Ishikawa (cell line): ENCODE measurements around the gene MYEOV.

Experiments used
- CEBPB ChIP-seq: IDR thresholded peaks from 2 replicates; pipeline ENCODE4 v1.6.1; 2012
- CREB1 ChIP-seq: IDR thresholded peaks from 2 replicates; pipeline ENCODE4 v1.6.1; 2012; ENCODE audit warnings: low read depth
- EGR1 ChIP-seq: IDR thresholded peaks from 2 replicates; pipeline ENCODE4 v1.6.1; 2012
- EP300 ChIP-seq: IDR thresholded peaks from 2 replicates; pipeline ENCODE4 v1.6.1; 2012; ENCODE audit warnings: borderline replicate concordance
- FOXM1 ChIP-seq: IDR thresholded peaks from 2 replicates; pipeline ENCODE4 v1.6.1; 2012; ENCODE audit warnings: low read depth, borderline replicate concordance
- NFIC ChIP-seq: IDR thresholded peaks from 2 replicates; pipeline ENCODE4 v1.6.1; 2012
- RAD21 ChIP-seq: IDR thresholded peaks from 2 replicates; pipeline ENCODE4 v1.6.1; 2012; ENCODE audit warnings: low read depth
- TAF1 ChIP-seq: IDR thresholded peaks from 2 replicates; pipeline ENCODE4 v1.6.1; 2012; ENCODE audit warnings: low read depth, mild to moderate bottlenecking
- TCF12 ChIP-seq: IDR thresholded peaks from 2 replicates; pipeline ENCODE4 v1.6.1; 2012; ENCODE audit warnings: low read depth
- TEAD4 ChIP-seq: IDR thresholded peaks from 2 replicates; pipeline ENCODE4 v1.6.1; 2012
- YY1 ChIP-seq: IDR thresholded peaks from 2 replicates; pipeline ENCODE4 v1.6.1; 2012; ENCODE audit warnings: low read depth
- ZBTB7A ChIP-seq: IDR thresholded peaks from 2 replicates; pipeline ENCODE4 v1.6.1; 2012; ENCODE audit warnings: low read depth
- TF ChIP-seq, protein P1 (sequence below): IDR thresholded peaks from 2 replicates; pipeline ENCODE4 v1.6.1; 2012
- TF ChIP-seq, protein P2 (sequence below): IDR thresholded peaks from 2 replicates; pipeline ENCODE4 v1.6.1; 2012; ENCODE audit warnings: low read depth, mild to moderate bottlenecking
- TF ChIP-seq, protein P3 (sequence below): IDR thresholded peaks from 2 replicates; pipeline ENCODE4 v1.6.1; 2012

The MYEOV gene

DNA sequence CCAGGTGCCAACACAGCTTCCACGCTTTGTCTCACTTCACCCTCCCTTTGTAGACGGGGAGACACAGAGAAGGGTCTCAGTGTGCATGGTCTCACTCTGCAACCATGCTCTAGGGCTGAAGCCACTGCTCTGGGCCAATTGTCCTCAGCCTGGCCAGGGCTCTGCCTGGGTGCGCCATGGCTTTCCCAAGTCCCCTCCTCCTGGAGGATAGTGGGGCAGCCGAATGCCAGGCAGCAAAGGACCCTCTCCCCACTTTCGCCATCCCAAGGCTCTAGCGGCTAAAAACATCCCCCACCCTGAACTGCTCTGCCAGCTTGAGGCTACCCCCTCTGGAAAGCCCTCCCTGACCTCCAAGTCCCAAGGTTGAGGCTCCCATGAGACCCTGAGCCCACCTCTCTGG lies 20.4 kb upstream of the MYEOV start:
- TF ChIP-seq CREB1 (no peak), YY1 (no peak), FOXM1 (no peak), EP300 (0 out of 2 replicates have a peak, but pooled peaks have one; percentile 5), ZBTB7A (0 out of 2 replicates have a peak, but pooled peaks have one; percentile 29), NFIC (no peak)

DNA sequence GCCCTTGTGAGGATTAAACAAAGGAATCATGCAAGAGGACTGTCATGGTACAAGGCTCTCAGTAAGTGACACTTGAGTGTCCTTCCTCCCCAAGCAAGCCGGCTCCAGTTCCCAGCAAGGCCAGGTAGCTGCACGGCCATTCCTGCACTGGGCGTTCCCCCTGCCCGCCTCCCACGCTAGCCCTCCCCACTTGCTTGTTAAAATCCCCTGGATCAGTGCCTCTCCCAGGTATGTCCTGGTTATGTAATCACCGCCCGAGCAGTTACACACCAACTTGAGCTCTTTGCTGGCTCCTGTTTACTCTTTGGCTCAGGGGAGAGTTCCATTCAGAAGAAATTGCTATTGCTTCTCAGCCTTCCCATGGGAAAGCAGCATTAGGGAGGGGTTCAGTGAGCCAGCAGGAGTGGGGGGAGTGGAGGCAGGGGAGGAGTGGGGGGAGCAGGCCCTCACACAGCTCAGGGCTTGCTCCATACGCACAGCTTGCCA lies 19.4 kb upstream of the MYEOV start:
- TF ChIP-seq, protein P1, sequence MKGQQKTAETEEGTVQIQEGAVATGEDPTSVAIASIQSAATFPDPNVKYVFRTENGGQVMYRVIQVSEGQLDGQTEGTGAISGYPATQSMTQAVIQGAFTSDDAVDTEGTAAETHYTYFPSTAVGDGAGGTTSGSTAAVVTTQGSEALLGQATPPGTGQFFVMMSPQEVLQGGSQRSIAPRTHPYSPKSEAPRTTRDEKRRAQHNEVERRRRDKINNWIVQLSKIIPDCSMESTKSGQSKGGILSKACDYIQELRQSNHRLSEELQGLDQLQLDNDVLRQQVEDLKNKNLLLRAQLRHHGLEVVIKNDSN = no peak
- TF ChIP-seq YY1 = peak; percentile 72
- peak; percentile 96 for TF ChIP-seq CEBPB
- peak; percentile 97 for TF ChIP-seq FOXM1
- TF ChIP-seq EGR1 = peak; percentile 99
- TF ChIP-seq CREB1 = no peak
- no peak for TF ChIP-seq TAF1
- TF ChIP-seq TEAD4 = peak; percentile 98
- TF ChIP-seq EP300 = peak; percentile 99
- TF ChIP-seq RAD21 = 0 out of 2 replicates have a peak, but pooled peaks have one; percentile 29
- TF ChIP-seq TCF12 = peak; percentile 99
- TF ChIP-seq, protein P2, sequence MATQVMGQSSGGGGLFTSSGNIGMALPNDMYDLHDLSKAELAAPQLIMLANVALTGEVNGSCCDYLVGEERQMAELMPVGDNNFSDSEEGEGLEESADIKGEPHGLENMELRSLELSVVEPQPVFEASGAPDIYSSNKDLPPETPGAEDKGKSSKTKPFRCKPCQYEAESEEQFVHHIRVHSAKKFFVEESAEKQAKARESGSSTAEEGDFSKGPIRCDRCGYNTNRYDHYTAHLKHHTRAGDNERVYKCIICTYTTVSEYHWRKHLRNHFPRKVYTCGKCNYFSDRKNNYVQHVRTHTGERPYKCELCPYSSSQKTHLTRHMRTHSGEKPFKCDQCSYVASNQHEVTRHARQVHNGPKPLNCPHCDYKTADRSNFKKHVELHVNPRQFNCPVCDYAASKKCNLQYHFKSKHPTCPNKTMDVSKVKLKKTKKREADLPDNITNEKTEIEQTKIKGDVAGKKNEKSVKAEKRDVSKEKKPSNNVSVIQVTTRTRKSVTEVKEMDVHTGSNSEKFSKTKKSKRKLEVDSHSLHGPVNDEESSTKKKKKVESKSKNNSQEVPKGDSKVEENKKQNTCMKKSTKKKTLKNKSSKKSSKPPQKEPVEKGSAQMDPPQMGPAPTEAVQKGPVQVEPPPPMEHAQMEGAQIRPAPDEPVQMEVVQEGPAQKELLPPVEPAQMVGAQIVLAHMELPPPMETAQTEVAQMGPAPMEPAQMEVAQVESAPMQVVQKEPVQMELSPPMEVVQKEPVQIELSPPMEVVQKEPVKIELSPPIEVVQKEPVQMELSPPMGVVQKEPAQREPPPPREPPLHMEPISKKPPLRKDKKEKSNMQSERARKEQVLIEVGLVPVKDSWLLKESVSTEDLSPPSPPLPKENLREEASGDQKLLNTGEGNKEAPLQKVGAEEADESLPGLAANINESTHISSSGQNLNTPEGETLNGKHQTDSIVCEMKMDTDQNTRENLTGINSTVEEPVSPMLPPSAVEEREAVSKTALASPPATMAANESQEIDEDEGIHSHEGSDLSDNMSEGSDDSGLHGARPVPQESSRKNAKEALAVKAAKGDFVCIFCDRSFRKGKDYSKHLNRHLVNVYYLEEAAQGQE = no peak
- TF ChIP-seq NFIC = peak; percentile 97
- TF ChIP-seq, protein P3, sequence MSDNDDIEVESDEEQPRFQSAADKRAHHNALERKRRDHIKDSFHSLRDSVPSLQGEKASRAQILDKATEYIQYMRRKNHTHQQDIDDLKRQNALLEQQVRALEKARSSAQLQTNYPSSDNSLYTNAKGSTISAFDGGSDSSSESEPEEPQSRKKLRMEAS = peak; percentile 77
- 0 out of 2 replicates have a peak, but pooled peaks have one; percentile 27 for TF ChIP-seq ZBTB7A

DNA sequence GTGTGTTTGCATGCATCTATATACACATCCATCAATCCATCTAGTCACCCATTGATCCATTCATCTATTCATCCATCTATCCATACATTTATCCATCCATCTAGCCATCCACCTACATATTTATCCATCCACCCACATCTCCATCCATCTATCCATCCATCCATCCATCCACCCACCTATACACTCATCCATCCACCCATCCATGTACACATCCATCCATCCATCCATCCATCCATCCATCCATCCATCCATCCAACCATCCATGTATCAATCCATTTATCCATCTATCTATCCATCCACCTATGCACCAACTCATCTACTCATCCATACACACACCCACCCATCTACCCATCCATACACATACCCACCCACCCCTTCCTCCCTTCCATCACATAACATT lies 18.8 kb upstream of the MYEOV start:
- TF ChIP-seq TEAD4 = no peak
- TF ChIP-seq, protein P1 = no peak
- TF ChIP-seq YY1 = no peak
- TF ChIP-seq TCF12 = no peak
- TF ChIP-seq, protein P3 = no peak
- no peak for TF ChIP-seq ZBTB7A
- no peak for TF ChIP-seq FOXM1
- no peak for TF ChIP-seq RAD21
- TF ChIP-seq, protein P2 = no peak
- TF ChIP-seq TAF1 = no peak
- no peak for TF ChIP-seq CREB1
- TF ChIP-seq EP300 = no peak
- no peak for TF ChIP-seq NFIC
- no peak for TF ChIP-seq CEBPB
- no peak for TF ChIP-seq EGR1

DNA sequence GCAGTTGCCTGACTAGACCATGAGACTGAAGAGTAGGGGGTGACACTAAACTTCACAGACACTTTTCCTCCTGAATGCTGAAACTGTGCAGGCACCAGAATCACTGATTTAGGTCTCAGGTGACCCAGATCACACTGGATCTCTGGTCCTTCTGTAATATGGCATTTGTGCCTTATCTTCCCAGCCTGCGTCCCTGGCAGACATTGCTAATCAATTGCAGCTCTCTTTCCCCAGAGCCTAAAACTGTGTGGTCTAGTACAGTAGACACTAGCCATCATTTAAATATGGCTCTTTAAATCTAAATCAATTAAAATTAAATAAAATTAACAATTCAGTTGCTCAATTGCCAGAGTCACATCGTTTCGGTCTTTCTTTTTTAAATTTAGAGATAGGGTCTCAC lies 17.8 kb upstream of the MYEOV start:
- TF ChIP-seq TAF1 = no peak
- TF ChIP-seq CREB1 = no peak
- no peak for TF ChIP-seq FOXM1
- TF ChIP-seq, protein P1 = no peak
- TF ChIP-seq CEBPB = no peak
- TF ChIP-seq ZBTB7A = no peak
- TF ChIP-seq RAD21 = no peak

DNA sequence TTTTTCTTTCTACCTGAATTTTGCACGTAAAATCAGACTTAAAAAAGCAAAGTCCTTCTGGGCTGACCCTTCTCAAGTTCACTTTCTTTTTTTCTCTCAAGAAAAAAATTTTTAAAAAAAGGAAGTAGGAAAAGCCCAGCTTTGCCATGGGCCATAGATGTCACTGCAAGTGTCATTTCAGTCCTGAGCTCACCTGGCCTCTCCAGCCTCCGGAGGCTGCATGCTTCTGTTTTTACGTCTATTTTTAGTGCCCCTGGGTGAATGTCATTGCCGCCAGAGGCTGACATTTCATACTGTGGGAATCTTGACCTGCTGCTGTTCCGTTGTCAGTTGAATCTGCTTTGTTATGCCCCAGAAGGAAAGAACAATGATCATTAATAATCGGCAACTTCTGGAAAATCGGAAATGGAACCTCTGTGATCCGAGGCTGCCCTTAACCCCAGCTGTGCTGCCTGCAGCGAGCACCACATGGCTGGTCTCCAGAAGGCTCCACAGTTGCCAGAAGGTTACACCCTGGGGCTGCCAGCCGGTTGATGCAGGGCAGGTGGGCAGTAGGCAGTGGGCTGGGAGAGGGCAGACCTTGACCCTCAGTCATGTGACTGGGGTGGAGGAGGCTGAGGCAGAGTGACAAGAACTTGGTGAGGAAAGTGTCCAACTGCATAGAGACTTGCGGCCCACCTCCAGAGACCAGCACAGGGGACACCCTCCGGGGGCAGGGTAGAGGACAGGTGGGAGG lies 16.7 kb upstream of the MYEOV start:
- TF ChIP-seq FOXM1 = peak; percentile 100
- 0 out of 2 replicates have a peak, but pooled peaks have one; percentile 21 for TF ChIP-seq TAF1
- TF ChIP-seq, protein P3 = peak; percentile 88
- peak; percentile 100 for TF ChIP-seq TCF12
- peak; percentile 79 for TF ChIP-seq CEBPB
- no peak; the same call in none of the 2 replicates for TF ChIP-seq RAD21
- TF ChIP-seq ZBTB7A = peak; percentile 92
- TF ChIP-seq, protein P2 = no peak
- no peak for TF ChIP-seq CREB1
- TF ChIP-seq, protein P1 = peak; percentile 91
- TF ChIP-seq EP300 = peak; percentile 100
- peak; percentile 69 for TF ChIP-seq EGR1
- peak; percentile 71 for TF ChIP-seq YY1
- TF ChIP-seq NFIC = peak; percentile 100
- peak; percentile 97 for TF ChIP-seq TEAD4
